HL-60 (cell line): ENCODE measurements around the gene AKAP12.

Experiments used
- CTCF ChIP-seq: IDR thresholded peaks from one replicate; pipeline ENCODE4 v1.5.1; 2011; ENCODE audit warnings: low read length, control low read depth, inconsistent platforms; ENCODE audit not compliant: insufficient read depth
- REST ChIP-seq: IDR thresholded peaks from 2 replicates; pipeline ENCODE4 v1.6.1; 2012; ENCODE audit warnings: low read depth; ENCODE audit not compliant: insufficient replicate concordance

GRCh38 chr6:151257985-151258445, 18.2 kb downstream of the AKAP12 start:
- TF ChIP-seq CTCF (no peak), REST (no peak)
